ENCODE data around the gene CAPN10. TPM values are rescaled to one million over a fixed set of nuclear protein-coding genes. Genes with fewer than 3 reads are reported as not detected.

Gene CAPN10
- polyA plus RNA-seq, 1 donor: 34.9 TPM

GRCh38 chr2:240642806-240643092, 56.2 kb downstream of the CAPN10 start:
- no CpG with 5 or more reads among the region's 11 CpGs for WGBS (ENCODE audit: insufficient coverage, low lambda C conversion rate)
- H3K27ac ChIP-seq (ENCODE audit: low read length): no peak overlapping the region
- peaks cover 35% of the 10 kb centered on the region for H3K27me3 ChIP-seq (ENCODE audit: control insufficient read depth, insufficient read depth, low read length)
- H3K36me3 ChIP-seq (ENCODE audit: control insufficient read depth, insufficient read depth, low read length): no peaks in the 10 kb centered on the region
- peaks cover 5% of the 10 kb centered on the region for H3K9me3 ChIP-seq (ENCODE audit: control insufficient read depth, low read depth, low read length)
- no peak overlapping the region for H3K4me3 ChIP-seq (ENCODE audit: low read length)
- H3K4me1 ChIP-seq (ENCODE audit: control insufficient read depth, insufficient read depth, low read length): no peaks in the 10 kb centered on the region
- DNase-seq: no peak

GRCh38 chr2:240643093-240643810, 56.7 kb downstream of the CAPN10 start:
- Histone ChIP-seq H3K27me3 (ENCODE audit: control insufficient read depth, insufficient read depth, low read length) (peaks cover 37% of the 10 kb centered on the region), H3K36me3 (ENCODE audit: control insufficient read depth, insufficient read depth, low read length) (no peaks in the 10 kb centered on the region), H3K4me1 (ENCODE audit: control insufficient read depth, insufficient read depth, low read length) (no peaks in the 10 kb centered on the region), H3K9me3 (ENCODE audit: control insufficient read depth, low read depth, low read length) (peaks cover 5% of the 10 kb centered on the region), H3K27ac (ENCODE audit: low read length) (no peak overlapping the region), H3K4me3 (ENCODE audit: low read length) (no peak overlapping the region)
- WGBS (ENCODE audit: insufficient coverage, low lambda C conversion rate): no CpG with 5 or more reads among the region's 13 CpGs
- DNase-seq: no peak

GRCh38 chr2:240643811-240644150, 57.2 kb downstream of the CAPN10 start:
- no peak for DNase-seq
- Histone ChIP-seq H3K27me3 (ENCODE audit: control insufficient read depth, insufficient read depth, low read length) (peaks cover 38% of the 10 kb centered on the region), H3K9me3 (ENCODE audit: control insufficient read depth, low read depth, low read length) (peaks cover 5% of the 10 kb centered on the region), H3K36me3 (ENCODE audit: control insufficient read depth, insufficient read depth, low read length) (no peaks in the 10 kb centered on the region), H3K4me1 (ENCODE audit: control insufficient read depth, insufficient read depth, low read length) (no peaks in the 10 kb centered on the region), H3K4me3 (ENCODE audit: low read length) (no peak overlapping the region), H3K27ac (ENCODE audit: low read length) (no peak overlapping the region)
- no CpG with 5 or more reads among the region's 15 CpGs for WGBS (ENCODE audit: insufficient coverage, low lambda C conversion rate)

- Histone ChIP-seq H3K27ac (ENCODE audit: low read length) (no peak overlapping the region), H3K4me1 (ENCODE audit: control insufficient read depth, insufficient read depth, low read length) (no peaks in the 10 kb centered on the region), H3K27me3 (ENCODE audit: control insufficient read depth, insufficient read depth, low read length) (peaks cover 42% of the 10 kb centered on the region), H3K4me3 (ENCODE audit: low read length) (no peak overlapping the region), H3K36me3 (ENCODE audit: control insufficient read depth, insufficient read depth, low read length) (no peaks in the 10 kb centered on the region), H3K9me3 (ENCODE audit: control insufficient read depth, low read depth, low read length) (peaks cover 5% of the 10 kb centered on the region)
- no peak for DNase-seq
- 0% methylated on average over 1 of the region's 14 CpGs for WGBS (ENCODE audit: insufficient coverage, low lambda C conversion rate)
Observed at GRCh38 chr2:240644171-240644651, 57.7 kb downstream of the CAPN10 start.

GRCh38 chr2:240644859-240645301, 58.3 kb downstream of the CAPN10 start:
- H3K36me3 ChIP-seq (ENCODE audit: control insufficient read depth, insufficient read depth, low read length): no peaks in the 10 kb centered on the region
- WGBS (ENCODE audit: insufficient coverage, low lambda C conversion rate): no CpG with 5 or more reads among the region's 8 CpGs
- no peak overlapping the region for H3K27ac ChIP-seq (ENCODE audit: low read length)
- peaks cover 42% of the 10 kb centered on the region for H3K27me3 ChIP-seq (ENCODE audit: control insufficient read depth, insufficient read depth, low read length)
- H3K9me3 ChIP-seq (ENCODE audit: control insufficient read depth, low read depth, low read length): peaks cover 5% of the 10 kb centered on the region
- no peak overlapping the region for H3K4me3 ChIP-seq (ENCODE audit: low read length)
- no peaks in the 10 kb centered on the region for H3K4me1 ChIP-seq (ENCODE audit: control insufficient read depth, insufficient read depth, low read length)
- no peak for DNase-seq

- no peak overlapping the region for H3K27ac ChIP-seq (ENCODE audit: low read length)
- peaks cover 5% of the 10 kb centered on the region for H3K9me3 ChIP-seq (ENCODE audit: control insufficient read depth, low read depth, low read length)
- H3K36me3 ChIP-seq (ENCODE audit: control insufficient read depth, insufficient read depth, low read length): no peaks in the 10 kb centered on the region
- no CpG with 5 or more reads among the region's 10 CpGs for WGBS (ENCODE audit: insufficient coverage, low lambda C conversion rate)
- no peaks in the 10 kb centered on the region for H3K4me1 ChIP-seq (ENCODE audit: control insufficient read depth, insufficient read depth, low read length)
- no peak for DNase-seq
- H3K4me3 ChIP-seq (ENCODE audit: low read length): no peak overlapping the region
- H3K27me3 ChIP-seq (ENCODE audit: control insufficient read depth, insufficient read depth, low read length): peaks cover 46% of the 10 kb centered on the region
Observed at GRCh38 chr2:240645346-240645745, 58.8 kb downstream of the CAPN10 start.

GRCh38 chr2:240645801-240646175, 59.3 kb downstream of the CAPN10 start:
- DNase-seq: no peak
- Histone ChIP-seq H3K4me1 (ENCODE audit: control insufficient read depth, insufficient read depth, low read length) (no peaks in the 10 kb centered on the region), H3K27ac (ENCODE audit: low read length) (no peak overlapping the region), H3K9me3 (ENCODE audit: control insufficient read depth, low read depth, low read length) (peaks cover 7% of the 10 kb centered on the region), H3K27me3 (ENCODE audit: control insufficient read depth, insufficient read depth, low read length) (peaks cover 50% of the 10 kb centered on the region), H3K4me3 (ENCODE audit: low read length) (no peak overlapping the region), H3K36me3 (ENCODE audit: control insufficient read depth, insufficient read depth, low read length) (no peaks in the 10 kb centered on the region)
- WGBS (ENCODE audit: insufficient coverage, low lambda C conversion rate): no CpG with 5 or more reads among the region's 10 CpGs

- H3K36me3 ChIP-seq (ENCODE audit: control insufficient read depth, insufficient read depth, low read length): no peaks in the 10 kb centered on the region
- no peak overlapping the region for H3K4me3 ChIP-seq (ENCODE audit: low read length)
- H3K27ac ChIP-seq (ENCODE audit: low read length): no peak overlapping the region
- WGBS (ENCODE audit: insufficient coverage, low lambda C conversion rate): 86% methylated on average over 3 of the region's 36 CpGs
- H3K27me3 ChIP-seq (ENCODE audit: control insufficient read depth, insufficient read depth, low read length): peaks cover 53% of the 10 kb centered on the region
- peaks cover 7% of the 10 kb centered on the region for H3K9me3 ChIP-seq (ENCODE audit: control insufficient read depth, low read depth, low read length)
- no peak for DNase-seq
- no peaks in the 10 kb centered on the region for H3K4me1 ChIP-seq (ENCODE audit: control insufficient read depth, insufficient read depth, low read length)
Observed at GRCh38 chr2:240646176-240646899, 59.8 kb downstream of the CAPN10 start.

- H3K27ac ChIP-seq (ENCODE audit: low read length): no peak overlapping the region
- H3K36me3 ChIP-seq (ENCODE audit: control insufficient read depth, insufficient read depth, low read length): no peaks in the 10 kb centered on the region
- peaks cover 10% of the 10 kb centered on the region for H3K9me3 ChIP-seq (ENCODE audit: control insufficient read depth, low read depth, low read length)
- peaks cover 57% of the 10 kb centered on the region for H3K27me3 ChIP-seq (ENCODE audit: control insufficient read depth, insufficient read depth, low read length)
- no CpG with 5 or more reads among the region's 30 CpGs for WGBS (ENCODE audit: insufficient coverage, low lambda C conversion rate)
- no peak for DNase-seq
- H3K4me1 ChIP-seq (ENCODE audit: control insufficient read depth, insufficient read depth, low read length): no peaks in the 10 kb centered on the region
- H3K4me3 ChIP-seq (ENCODE audit: low read length): no peak overlapping the region
Observed at GRCh38 chr2:240646900-240647502, 60.5 kb downstream of the CAPN10 start.

- no peak for DNase-seq
- Histone ChIP-seq H3K27ac (ENCODE audit: low read length) (no peak overlapping the region), H3K4me1 (ENCODE audit: control insufficient read depth, insufficient read depth, low read length) (no peaks in the 10 kb centered on the region), H3K9me3 (ENCODE audit: control insufficient read depth, low read depth, low read length) (peaks cover 10% of the 10 kb centered on the region), H3K36me3 (ENCODE audit: control insufficient read depth, insufficient read depth, low read length) (no peaks in the 10 kb centered on the region), H3K4me3 (ENCODE audit: low read length) (no peak overlapping the region), H3K27me3 (ENCODE audit: control insufficient read depth, insufficient read depth, low read length) (peaks cover 61% of the 10 kb centered on the region)
- no CpG with 5 or more reads among the region's 22 CpGs for WGBS (ENCODE audit: insufficient coverage, low lambda C conversion rate)
Observed at GRCh38 chr2:240647503-240648154, 61.1 kb downstream of the CAPN10 start.

All from large intestine (tissue), 3 donors.